GM23338 (cell line): ENCODE data around the gene SLX9. TPM values are rescaled to one million over a fixed set of nuclear protein-coding genes. Genes with fewer than 3 reads are reported as not detected.

Experiments
- ATAC-seq: fragments of 200-7000 bp; cut with Tn5 transposase; 3 replicates; pipeline ENCODE4 v1.9.1; 2020
- DNase-seq: peaks from one replicate; pipeline ENCODE4 v3.0.0-alpha.2; 2015; ENCODE audit warnings: low spot score
- H2AFZ ChIP-seq: fragments of 200-600 bp; sonication (generic); 2 replicates; pipeline ENCODE4 v1.8.0; 2016; ENCODE audit warnings: antibody characterized with exemption, mild to moderate bottlenecking, moderate library complexity
- H3F3A ChIP-seq: fragments of 200-600 bp; sonication (generic); replicated peaks from 2 replicates; pipeline ENCODE4 v1.8.0; 2017; ENCODE audit warnings: antibody characterized with exemption, mixed run types, low read depth
- H3K27ac ChIP-seq: fragments of 200-600 bp; sonication (generic); 2 replicates; pipeline ENCODE4 v1.6.1; 2016; ENCODE audit warnings: low read depth
- H3K27me3 ChIP-seq: fragments of 200-600 bp; sonication (generic); 2 replicates; pipeline ENCODE4 v1.8.0; 2016; ENCODE audit warnings: mild to moderate bottlenecking, mixed run types, moderate library complexity; ENCODE audit not compliant: insufficient read depth
- H3K36me3 ChIP-seq: fragments of 200-600 bp; sonication (generic); 2 replicates; pipeline ENCODE4 v1.8.0; 2016; ENCODE audit warnings: mild to moderate bottlenecking; ENCODE audit not compliant: insufficient read depth
- H3K4me1 ChIP-seq: fragments of 200-600 bp; sonication (generic); 2 replicates; pipeline ENCODE4 v1.8.0; 2016; ENCODE audit warnings: mild to moderate bottlenecking, moderate library complexity; ENCODE audit not compliant: insufficient read depth
- H3K4me2 ChIP-seq: fragments of 200-600 bp; sonication (generic); 2 replicates; pipeline ENCODE4 v1.7.1; 2017; ENCODE audit warnings: mixed run types
- H3K4me3 ChIP-seq: fragments of 200-600 bp; sonication (generic); 2 replicates; pipeline ENCODE4 v1.6.1; 2016; ENCODE audit warnings: mixed run types
- H3K79me2 ChIP-seq: fragments of 200-600 bp; sonication (generic); replicated peaks from 2 replicates; pipeline ENCODE4 v1.8.0; 2017; ENCODE audit warnings: mild to moderate bottlenecking; ENCODE audit not compliant: insufficient read depth
- H3K9me2 ChIP-seq: fragments of 200-600 bp; sonication (generic); 2 replicates; pipeline ENCODE4 v1.8.0; 2017; ENCODE audit not compliant: insufficient read depth
- H4K20me1 ChIP-seq: fragments of 200-600 bp; sonication (generic); replicated peaks from 2 replicates; pipeline ENCODE4 v1.8.0; 2017; ENCODE audit warnings: mild to moderate bottlenecking; ENCODE audit not compliant: insufficient read depth
- H3K27ac Mint-ChIP-seq: 2 replicates; pipeline ENCODE4 v1.8.0; 2020; ENCODE audit warnings: inconsistent platforms, mild to moderate bottlenecking, moderate library complexity, mixed read lengths
- H3K27me3 Mint-ChIP-seq: 3 replicates; pipeline ENCODE4 v1.8.0; 2022; ENCODE audit warnings: low read depth, mild to moderate bottlenecking, moderate library complexity, mixed read lengths, inconsistent platforms; ENCODE audit not compliant: insufficient read depth, poor library complexity
- H3K36me3 Mint-ChIP-seq: 3 replicates; pipeline ENCODE4 v1.8.0; 2021; ENCODE audit warnings: low read depth, mild to moderate bottlenecking, inconsistent platforms, moderate library complexity, mixed read lengths
- H3K4me1 Mint-ChIP-seq: 3 replicates; pipeline ENCODE4 v1.8.0; 2020; ENCODE audit warnings: mild to moderate bottlenecking, inconsistent platforms, mixed read lengths
- H3K4me3 Mint-ChIP-seq: 3 replicates; pipeline ENCODE4 v1.8.0; 2021; ENCODE audit warnings: moderate library complexity, mild to moderate bottlenecking, inconsistent platforms, mixed read lengths
- H3K9me3 Mint-ChIP-seq: 3 replicates; pipeline ENCODE4 v1.8.0; 2020; ENCODE audit warnings: moderate library complexity, mild to moderate bottlenecking, inconsistent platforms, mixed read lengths
- CREB1 ChIP-seq: fragments of 250-450 bp; sonication (Bioruptor Pico); IDR thresholded peaks from 2 replicates; pipeline ENCODE4 v1.5.0; 2020; ENCODE audit warnings: low read depth, mild to moderate bottlenecking, moderate library complexity
- EZH2 ChIP-seq: fragments of 200-600 bp; sonication (generic); IDR thresholded peaks from one replicate; pipeline ENCODE4 v1.8.0; 2017; ENCODE audit warnings: antibody characterized with exemption, mild to moderate bottlenecking, low read depth; ENCODE audit not compliant: unreplicated experiment
- POLR2AphosphoS5 ChIP-seq: IDR thresholded peaks from 2 replicates; pipeline ENCODE4 v1.6.1; 2016; ENCODE audit warnings: antibody characterized with exemption, low read depth
- REST ChIP-seq: IDR thresholded peaks from one replicate; pipeline ENCODE4 v1.6.1; 2018; ENCODE audit warnings: antibody characterized with exemption; ENCODE audit not compliant: unreplicated experiment
- polyA plus RNA-seq: library from polyadenylated mRNA; unstranded; fragments of >200 nt; fragmentation: Nextera tagmentation; extraction: Ambion mirVana; gene quantifications from 2 replicates; pipeline ENCODE4 v1.2.1, GENCODE V29; 2016
- total RNA-seq: library from RNA; depleted of rRNA; stranded (reverse); fragments of >200 nt; shearing (Covaris generic); gene quantifications from 2 replicates; pipeline ENCODE4 v1.2.3, GENCODE V29; 2014
- TF ChIP-seq, protein P1 (sequence below): fragments of 250-450 bp; sonication (Bioruptor Pico); IDR thresholded peaks from 2 replicates; pipeline ENCODE4 v1.5.0; 2020; ENCODE audit warnings: mild to moderate bottlenecking, moderate library complexity

Gene SLX9
- total and polyA plus RNA-seq, 2 experiments from 2014 or later = 41.5 to 46.9 TPM

- Mint-ChIP-seq H3K27me3 (peaks cover 7% of the 10 kb centered on the region), H3K4me1 (peaks cover 5% of the 10 kb centered on the region), H3K4me3 (no peak overlapping the region), H3K27ac (no peak overlapping the region), H3K36me3 (no peaks in the 10 kb centered on the region), H3K9me3 (no peaks in the 10 kb centered on the region)
- Histone ChIP-seq H3K4me1 (no peaks in the 10 kb centered on the region), H3K4me3 (no peak overlapping the region), H3K36me3 (no peaks in the 10 kb centered on the region), H4K20me1 (no peaks in the 10 kb centered on the region), H3K79me2 (no peaks in the 10 kb centered on the region), H3K9me2 (no peaks in the 10 kb centered on the region), H3K4me2 (no peak overlapping the region), H2AFZ (no peak overlapping the region), H3K27ac (no peak overlapping the region), H3F3A (no peaks in the 10 kb centered on the region), H3K27me3 (no peaks in the 10 kb centered on the region)
- ATAC-seq (no peak), DNase-seq (no peak)
- TF ChIP-seq POLR2AphosphoS5 = no peak
These were observed 59.7 kb downstream of the SLX9 start for GRCh38 chr21:44999428-44999971.

DNA sequence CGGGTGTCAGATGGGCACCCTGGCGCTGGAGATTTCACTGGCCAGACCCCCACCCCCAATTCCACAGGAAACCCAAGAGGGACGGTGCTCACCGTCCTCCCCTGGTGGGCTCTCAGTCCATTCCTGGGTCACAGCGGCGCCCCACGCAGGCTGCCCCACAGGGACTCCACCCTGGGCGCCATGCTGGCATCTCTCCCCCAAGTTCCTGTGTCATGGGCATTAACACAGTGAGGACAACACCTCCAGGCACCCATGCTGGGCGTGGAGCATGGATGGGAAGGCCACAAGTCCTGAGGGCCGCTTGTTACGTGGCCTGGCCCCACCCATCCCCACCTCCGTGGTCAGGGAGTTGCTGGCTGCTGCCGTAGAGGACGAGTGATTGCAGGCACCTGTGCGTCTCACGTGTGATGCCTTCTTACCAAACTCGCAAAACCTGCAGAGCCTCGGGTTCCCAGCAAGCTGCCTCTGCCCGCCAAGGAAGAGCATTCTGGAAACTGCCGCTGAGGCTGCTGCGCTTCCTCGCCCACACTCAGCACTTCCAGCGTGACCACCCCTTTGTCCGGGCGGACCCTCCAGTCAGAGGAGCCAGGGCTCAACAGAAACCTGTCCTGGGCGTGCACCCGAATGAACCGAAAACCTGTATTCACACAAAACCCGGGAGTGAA lies 60.3 kb downstream of the SLX9 start:
- H3K79me2 ChIP-seq = no peaks in the 10 kb centered on the region
- no peak overlapping the region for H3K27ac ChIP-seq
- no peak overlapping the region for H2AFZ ChIP-seq
- ATAC-seq (no peak), DNase-seq (no peak)
- no peaks in the 10 kb centered on the region for H3K36me3 ChIP-seq
- Mint-ChIP-seq H3K36me3 (no peaks in the 10 kb centered on the region), H3K9me3 (no peaks in the 10 kb centered on the region), H3K27ac (no peak overlapping the region), H3K4me1 (peaks cover 5% of the 10 kb centered on the region), H3K27me3 (peaks cover 7% of the 10 kb centered on the region), H3K4me3 (no peak overlapping the region)
- no peaks in the 10 kb centered on the region for H3F3A ChIP-seq
- no peak overlapping the region for H3K4me3 ChIP-seq
- H3K4me2 ChIP-seq = no peak overlapping the region
- no peaks in the 10 kb centered on the region for H3K27me3 ChIP-seq
- H3K4me1 ChIP-seq = no peaks in the 10 kb centered on the region
- TF ChIP-seq CREB1 (no peak), REST (no peak), EZH2 (no peak)
- TF ChIP-seq, protein P1, sequence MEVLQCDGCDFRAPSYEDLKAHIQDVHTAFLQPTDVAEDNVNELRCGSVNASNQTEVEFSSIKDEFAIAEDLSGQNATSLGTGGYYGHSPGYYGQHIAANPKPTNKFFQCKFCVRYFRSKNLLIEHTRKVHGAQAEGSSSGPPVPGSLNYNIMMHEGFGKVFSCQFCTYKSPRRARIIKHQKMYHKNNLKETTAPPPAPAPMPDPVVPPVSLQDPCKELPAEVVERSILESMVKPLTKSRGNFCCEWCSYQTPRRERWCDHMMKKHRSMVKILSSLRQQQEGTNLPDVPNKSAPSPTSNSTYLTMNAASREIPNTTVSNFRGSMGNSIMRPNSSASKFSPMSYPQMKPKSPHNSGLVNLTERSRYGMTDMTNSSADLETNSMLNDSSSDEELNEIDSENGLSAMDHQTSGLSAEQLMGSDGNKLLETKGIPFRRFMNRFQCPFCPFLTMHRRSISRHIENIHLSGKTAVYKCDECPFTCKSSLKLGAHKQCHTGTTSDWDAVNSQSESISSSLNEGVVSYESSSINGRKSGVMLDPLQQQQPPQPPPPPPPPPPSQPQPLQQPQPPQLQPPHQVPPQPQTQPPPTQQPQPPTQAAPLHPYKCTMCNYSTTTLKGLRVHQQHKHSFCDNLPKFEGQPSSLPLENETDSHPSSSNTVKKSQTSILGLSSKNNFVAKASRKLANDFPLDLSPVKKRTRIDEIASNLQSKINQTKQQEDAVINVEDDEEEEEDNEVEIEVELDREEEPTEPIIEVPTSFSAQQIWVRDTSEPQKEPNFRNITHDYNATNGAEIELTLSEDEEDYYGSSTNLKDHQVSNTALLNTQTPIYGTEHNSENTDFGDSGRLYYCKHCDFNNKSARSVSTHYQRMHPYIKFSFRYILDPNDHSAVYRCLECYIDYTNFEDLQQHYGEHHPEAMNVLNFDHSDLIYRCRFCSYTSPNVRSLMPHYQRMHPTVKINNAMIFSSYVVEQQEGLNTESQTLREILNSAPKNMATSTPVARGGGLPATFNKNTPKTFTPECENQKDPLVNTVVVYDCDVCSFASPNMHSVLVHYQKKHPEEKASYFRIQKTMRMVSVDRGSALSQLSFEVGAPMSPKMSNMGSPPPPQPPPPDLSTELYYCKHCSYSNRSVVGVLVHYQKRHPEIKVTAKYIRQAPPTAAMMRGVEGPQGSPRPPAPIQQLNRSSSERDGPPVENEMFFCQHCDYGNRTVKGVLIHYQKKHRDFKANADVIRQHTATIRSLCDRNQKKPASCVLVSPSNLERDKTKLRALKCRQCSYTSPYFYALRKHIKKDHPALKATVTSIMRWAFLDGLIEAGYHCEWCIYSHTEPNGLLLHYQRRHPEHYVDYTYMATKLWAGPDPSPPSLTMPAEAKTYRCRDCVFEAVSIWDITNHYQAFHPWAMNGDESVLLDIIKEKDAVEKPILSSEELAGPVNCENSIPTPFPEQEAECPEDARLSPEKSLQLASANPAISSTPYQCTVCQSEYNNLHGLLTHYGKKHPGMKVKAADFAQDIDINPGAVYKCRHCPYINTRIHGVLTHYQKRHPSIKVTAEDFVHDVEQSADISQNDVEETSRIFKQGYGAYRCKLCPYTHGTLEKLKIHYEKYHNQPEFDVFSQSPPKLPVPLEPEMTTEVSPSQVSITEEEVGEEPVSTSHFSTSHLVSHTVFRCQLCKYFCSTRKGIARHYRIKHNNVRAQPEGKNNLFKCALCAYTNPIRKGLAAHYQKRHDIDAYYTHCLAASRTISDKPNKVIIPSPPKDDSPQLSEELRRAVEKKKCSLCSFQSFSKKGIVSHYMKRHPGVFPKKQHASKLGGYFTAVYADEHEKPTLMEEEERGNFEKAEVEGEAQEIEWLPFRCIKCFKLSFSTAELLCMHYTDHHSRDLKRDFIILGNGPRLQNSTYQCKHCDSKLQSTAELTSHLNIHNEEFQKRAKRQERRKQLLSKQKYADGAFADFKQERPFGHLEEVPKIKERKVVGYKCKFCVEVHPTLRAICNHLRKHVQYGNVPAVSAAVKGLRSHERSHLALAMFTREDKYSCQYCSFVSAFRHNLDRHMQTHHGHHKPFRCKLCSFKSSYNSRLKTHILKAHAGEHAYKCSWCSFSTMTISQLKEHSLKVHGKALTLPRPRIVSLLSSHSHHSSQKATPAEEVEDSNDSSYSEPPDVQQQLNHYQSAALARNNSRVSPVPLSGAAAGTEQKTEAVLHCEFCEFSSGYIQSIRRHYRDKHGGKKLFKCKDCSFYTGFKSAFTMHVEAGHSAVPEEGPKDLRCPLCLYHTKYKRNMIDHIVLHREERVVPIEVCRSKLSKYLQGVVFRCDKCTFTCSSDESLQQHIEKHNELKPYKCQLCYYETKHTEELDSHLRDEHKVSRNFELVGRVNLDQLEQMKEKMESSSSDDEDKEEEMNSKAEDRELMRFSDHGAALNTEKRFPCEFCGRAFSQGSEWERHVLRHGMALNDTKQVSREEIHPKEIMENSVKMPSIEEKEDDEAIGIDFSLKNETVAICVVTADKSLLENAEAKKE (CRISPR knock-in tag) = no peak
- no peaks in the 10 kb centered on the region for H4K20me1 ChIP-seq
- no peaks in the 10 kb centered on the region for H3K9me2 ChIP-seq
